Measurements from ENCODE around the gene ANKRD9.

Gene ANKRD9

DNA sequence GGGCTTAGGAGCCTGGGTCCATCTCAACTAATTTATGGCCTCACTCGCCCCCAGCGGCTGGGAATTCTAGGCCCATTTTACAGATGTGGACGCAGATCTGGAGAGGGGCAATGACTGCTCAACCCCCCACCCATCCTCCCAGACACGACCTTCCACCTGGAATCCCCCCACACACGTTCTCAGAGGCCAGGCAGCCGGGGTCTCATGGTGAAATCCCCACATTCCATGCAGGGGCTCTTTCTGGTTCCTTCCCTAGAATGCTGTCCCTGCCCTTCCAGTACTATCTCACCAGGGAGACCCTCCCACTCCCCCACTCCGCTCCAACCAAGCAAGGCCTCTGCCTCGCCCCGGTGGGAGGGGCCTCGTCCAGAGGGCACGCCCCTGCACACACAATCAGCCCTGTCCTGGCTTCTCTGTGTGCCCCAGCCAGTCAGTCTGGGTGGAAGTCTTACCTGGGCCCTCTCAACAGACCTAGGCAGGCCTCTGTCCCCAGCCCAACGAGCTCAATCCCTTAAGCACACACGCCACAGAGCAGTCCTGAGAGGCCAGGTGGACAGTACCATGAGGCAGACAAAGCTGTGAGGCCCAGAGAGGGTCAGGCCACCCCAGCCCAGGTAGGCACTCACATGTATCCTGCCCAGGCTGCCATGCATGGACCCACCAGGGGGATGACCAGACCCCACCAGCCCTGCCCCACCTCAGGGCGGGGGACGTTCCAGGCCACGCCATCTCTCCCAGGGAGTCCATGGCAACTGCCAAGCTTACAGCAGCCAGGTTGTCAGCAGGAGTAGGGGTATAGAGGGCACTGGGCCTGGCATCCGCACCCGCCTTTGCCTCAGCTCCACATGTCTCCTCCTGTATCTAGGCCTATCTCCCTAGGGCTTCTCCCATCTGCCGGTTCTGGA lies 1.3 kb upstream of the ANKRD9 start:
- peak in 2 of 3 experiments; percentile 34 to 42 for DNase-seq

DNA sequence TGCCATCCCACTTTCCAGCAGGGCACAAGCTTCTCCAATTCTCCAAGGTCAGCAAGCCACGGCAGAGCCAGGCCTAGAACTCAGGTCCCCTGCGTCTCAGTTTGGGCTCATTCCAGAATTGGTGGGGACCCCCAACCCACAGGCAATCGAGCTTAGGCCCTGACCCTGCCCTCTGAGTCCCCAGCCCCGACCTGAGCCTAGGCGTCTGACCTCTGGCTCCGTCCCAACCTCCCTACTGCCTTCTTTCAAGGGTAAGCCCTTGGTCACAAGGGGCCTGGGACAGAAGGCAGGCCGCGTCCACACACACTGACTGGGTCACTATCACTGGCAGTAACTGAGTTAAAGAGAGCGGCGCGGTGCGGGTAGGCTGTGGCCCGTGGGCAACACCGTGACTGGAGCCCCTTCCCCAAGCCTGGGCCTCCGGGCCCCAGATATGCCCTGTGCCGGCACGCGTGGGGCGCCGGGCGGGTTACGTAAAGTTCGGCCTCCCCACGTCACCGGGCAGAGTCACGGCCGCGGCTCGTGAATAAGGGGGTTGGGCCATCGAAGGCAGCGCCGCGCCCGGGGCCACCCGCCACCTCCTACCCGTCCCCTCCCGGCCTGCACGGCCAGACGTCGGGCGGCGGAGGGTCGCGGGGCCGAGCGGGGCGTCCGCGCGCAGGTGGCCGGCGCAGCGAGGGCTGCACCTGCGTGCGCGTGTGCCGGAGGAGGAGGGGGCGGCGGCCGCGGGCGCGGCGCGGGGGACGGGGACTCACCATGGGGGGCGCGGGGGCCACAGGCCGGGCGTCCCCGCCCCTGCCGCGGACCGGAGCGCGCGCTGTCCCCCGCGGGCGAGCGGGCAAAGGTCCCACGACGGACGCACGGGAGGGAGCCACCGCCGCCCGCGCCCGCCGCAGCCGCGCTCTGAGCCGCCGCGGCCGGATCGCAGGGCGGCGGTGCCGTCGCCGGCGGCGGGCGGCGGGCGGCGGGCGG lies 516 bp downstream of the ANKRD9 start:
- peak; percentile 51 to 64 (median 53) for DNase-seq

DNA sequence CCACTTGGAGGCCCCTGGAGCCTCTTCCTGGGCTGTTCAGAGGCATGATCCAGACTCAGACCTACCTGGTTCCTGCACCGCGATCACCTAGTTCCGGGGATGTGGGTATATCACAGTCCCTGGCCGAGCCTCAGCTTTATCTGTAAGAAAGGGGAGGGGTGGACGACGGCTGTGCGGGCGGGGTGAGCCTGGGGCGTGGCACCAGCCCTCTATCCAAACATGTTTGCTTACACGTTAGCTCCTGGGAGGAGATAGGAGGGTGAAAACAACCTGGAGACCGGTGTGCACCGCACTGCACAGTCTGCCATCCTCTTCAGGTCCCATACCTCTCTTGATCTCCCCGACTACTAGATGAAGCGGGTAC lies 1.2 kb downstream of the ANKRD9 start:
- peak in 1 of 3 experiments; percentile 38 for DNase-seq

DNA sequence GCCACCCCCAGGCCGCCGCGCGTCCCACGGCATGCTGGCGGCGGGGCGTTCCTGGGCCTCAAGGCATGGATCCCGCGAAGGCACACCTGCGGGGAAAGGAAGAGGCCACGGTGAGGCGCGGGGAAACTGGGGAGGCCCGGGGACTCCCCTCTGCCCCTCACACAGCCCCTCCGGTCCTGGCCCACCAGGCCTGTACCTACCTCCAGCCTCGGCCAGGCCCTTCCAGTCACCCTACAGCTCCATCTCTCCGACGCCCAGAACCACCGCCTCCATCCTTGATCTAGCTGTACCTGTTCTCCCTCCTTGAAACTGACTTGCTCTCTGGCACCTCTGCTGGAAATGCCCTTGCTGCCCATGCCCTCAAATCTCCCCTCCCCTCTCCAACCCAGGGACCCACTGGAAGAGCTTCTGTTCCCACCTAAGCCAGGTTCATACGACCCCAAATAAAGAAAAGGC lies 1.7 kb downstream of the ANKRD9 start:
- no peak for DNase-seq

DNA sequence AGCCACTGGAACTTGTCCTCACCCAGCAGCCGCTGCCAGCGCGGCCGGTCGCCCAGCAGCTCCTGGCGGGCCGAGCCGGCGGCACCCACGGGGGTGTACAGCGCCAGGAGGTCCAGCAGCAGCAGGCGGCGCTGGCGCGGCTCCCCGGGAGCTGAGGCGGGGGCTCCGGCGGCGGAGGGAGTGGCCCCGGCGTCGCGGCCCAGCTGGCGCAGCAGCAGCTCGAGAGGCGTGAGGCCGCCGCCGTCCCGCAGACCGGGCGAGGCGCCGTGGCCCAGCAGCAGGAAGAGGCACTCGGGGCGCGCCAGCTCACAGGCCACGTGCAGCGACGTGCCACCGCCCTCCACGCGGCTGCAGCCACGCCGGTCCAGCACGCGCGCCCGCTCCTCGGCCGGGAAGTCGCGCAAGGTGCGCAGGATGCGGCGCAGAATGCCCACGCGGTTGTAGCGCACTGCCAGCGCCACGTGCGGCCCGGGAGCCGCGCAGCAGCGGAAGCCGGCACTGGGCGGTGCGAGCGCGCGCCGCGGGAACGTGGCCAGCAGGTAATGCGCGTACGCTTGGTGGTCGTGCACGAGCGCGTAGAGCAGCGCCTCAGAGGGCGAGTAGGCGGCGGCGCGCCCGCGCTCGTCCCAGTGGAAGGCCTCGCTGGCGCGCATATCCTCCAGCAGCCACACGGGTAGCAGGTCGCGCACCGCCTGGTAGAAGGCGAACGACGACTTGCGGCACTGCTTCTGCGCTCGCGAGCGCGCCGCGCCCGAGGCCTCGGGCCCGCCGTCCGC lies 2.3 kb downstream of the ANKRD9 start:
- no peak for DNase-seq

DNA sequence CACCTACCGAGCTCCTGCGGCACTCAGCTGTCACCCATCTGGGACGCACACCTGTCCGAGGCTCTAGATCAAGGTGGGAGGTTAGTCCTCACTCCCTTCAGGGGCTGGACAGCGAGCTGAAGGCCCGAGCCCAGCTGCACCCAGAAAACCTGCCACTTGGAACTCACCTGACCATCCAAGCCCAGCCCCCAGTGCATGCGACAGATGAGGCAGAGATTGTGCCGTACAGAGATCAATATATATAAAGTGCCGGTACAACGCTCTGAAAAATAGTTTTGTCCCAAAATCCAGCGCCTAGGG lies 3.0 kb downstream of the ANKRD9 start:
- no peak for DNase-seq

DNA sequence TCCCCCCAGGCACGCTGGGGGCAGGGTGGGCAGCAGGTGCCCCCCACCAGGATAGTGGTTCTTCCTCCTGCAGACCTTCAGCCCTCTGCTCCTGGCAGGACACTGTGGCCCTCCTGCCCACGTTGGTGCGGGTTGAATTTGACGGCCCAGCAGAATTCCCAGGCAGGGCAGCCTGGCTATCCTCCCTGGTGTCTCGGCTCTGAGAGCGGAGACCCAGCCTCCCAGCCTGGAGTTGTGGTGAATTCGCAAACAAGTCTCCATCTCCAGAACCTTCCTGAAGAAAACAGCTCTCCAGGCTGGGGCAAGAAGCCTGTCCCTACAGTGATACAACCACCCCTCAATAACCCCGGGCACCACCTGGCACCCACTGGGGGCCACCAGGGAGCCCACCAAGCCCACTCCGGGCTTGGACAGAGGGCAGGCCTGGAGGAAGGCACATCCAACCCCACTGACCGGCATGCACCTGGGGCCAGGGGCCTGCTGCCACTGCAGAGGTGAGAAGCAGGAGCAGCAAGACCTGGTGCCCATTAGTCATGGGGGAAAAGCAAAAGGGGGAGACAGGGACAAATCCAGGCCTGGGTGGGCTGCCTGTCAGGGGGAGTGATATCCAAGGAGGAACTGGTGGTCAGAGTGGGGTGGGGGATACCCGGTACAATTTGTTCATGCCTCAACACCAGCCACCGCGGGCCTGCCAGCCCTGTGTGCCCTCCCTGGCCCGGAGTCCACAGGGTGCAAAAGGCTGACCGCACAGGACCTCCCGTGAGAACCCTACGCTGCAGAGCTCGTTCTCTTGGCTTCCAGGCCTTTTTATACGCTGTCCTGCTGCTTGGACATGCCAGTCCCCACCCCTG lies 3.6 kb downstream of the ANKRD9 start:
- no peak for DNase-seq

DNA sequence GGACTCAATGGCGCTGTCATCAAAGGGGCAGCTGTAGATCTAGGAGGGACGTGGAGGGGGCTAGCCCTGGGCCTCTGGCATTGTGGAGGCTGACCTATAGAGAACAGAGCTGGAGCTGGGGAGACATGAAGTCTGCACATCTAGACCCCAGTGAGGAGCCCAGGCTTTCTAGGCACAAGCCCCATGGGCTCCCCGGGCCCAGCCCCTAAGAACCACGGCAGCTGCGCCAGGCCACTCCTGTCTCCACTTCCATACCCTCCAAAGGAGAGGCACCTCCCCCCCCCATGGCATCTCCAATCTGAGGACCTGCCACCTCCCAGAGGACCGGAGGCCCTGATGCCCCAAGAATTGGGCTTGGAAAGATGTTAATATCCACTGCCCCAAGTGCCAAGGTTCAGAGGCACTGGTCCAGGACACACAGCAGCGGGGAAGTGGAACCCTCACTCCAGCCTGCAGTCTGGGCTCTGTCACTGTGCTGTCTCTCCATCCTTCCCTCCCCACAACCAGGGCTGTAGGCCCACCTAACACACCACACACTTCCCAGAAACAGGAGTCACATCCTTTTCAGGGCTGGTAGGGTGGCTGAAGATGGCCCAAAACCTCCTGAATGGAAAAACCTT lies 4.5 kb downstream of the ANKRD9 start:
- no peak for DNase-seq

DNA sequence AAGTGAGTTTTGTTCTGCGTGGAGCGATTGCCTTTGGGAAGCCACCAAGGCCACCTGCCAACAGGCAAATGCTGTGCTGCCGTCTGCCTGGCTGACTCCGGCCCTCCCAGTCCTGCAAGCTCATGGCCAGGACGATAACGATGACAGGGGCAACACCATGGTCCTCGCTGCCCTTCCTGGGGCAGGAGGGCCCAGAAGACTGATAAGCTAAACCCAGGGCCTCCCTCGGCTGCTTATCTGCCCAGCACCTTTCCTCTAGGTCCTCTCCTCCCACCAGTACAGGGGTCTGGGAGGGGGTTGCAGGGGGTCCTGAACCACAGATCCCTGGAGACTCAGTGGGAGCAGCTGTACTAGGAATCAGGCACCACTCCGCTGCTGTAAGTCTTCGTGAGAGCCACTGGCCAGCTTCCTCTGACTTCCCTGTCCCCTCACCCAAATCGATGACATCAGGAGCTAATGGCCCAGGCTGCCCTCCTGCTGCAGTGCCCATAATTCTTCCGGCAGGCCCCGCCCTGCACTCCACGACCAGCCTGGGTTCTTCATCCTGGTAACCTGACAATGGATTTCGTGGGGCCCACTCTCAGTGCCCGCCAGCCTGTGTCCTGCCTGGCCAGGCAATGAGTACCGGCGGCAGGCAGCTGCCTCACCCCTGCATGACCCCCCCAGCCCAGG lies 5.1 kb downstream of the ANKRD9 start:
- DNase-seq: no peak

DNA sequence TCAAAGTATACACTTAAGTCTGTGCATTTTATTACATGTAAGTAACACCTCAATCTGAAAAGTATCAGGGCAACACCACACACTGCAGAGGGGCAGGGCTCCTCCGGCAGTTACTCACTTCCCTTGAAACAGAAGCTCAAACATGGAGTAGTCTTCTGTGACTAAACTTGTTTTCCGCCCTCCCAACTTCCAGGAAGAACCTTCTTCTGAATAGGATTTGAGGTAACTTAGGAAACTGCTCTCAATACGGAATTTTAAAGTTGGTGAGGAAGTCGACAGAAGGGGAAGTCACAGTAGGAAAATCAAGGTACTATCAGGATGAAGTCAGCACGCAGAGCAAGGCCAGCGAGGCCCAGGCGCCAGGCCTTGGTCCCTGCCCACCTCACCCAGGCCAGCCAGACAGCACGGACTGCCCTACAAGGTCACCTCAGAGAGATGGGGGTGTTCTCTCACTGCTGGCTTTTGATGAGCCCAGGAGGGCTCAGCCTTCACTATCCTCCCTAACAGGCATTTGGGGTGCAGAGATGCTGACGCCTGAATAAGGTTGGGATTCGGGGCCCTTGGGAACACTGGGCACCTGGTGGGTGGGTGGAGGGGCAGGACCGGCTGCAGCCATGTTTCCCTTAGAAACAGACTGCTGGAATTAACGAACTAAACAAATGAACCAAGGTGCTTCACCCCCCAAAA lies 5.8 kb downstream of the ANKRD9 start:
- DNase-seq: no peak

DNA sequence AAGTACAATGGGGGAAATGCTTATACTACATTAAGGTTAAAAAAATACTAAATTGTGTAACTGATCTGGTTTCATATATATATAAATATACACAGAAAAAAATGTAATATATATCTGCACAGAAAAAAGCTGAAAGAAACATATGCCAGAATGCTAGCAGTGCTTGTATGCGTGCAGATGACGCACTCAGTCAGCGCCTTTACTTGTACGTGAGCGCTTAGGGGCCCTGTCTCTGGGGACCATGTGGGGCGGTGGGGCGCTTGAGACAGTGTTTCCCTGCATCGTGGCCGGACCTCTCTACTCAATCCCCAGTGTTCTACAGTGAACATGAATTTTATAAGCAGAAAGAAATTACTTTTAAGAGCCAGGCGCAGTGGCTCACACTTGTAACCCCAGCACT lies 7.0 kb downstream of the ANKRD9 start:
- no peak for DNase-seq

DNA sequence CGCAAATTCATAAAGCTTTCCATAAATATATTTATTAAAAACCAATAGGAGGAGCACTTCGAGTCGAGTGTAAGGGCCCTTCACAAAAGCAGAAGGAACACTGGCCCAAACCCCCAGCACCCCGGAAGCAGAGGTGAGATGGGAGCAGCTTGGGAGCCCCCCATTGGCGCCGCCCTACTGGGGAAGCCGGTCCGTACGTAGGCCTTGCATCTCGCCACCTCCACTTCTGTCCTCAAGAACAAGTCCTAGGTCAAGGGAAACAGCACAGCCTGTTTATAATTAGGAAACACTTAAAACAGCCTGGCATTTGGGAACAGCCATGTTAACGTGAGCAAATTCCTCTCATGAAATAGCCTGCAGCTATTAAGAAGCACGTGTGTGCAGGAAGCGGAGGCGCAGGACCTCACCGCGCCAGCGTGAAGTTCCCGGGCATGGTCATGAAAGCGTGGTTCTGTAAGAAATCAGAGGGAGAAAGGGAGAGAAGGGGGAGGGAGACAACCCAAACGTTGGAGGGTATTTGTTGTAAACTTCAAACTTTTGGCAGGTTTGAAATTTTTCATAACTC lies 7.7 kb downstream of the ANKRD9 start:
- DNase-seq: no peak

DNA sequence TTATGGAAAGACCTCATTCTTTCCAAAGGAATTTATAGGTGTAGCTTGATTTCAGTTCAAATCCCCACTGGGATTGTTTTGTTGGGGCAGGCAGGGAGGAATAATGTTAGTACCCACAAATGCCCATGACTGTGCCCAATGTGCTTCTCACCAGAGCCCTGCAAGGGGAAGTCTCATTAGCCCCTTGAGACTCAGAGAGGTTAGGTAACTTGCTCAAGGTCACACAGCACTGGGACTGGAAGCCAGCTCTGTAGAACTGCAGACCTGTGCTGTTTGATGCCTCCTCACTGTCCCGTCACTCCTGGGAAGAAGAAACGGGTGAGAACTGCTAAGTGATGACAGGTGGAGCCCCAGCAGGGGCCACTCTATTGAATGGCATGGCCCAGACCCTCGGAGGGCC lies 8.9 kb downstream of the ANKRD9 start:
- DNase-seq: no peak

DNA sequence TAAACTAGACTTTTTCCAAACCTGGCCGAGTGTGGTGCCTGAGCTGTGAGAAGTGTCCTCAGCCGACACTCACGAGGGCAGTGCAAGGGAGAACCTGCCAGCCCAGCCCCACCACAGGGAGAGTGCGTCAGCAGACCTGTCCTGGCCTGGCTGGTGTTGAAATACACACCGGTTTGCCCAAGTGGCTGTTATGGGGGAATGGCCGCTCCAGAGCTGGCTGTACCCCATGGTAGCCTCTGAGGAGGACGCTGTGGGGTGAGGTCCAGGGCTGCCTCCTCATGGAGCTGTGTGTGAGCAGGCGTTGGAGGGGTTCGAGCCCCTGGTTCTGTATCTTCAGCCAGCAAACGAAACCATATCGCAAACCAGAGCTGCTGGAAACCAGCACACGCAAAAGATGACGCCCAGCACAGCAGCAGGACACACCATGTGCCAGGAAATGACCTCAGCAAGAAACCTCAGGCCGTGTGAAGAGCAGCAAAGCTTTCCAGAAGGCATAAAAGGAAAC lies 9.4 kb downstream of the ANKRD9 start:
- DNase-seq: no peak

DNA sequence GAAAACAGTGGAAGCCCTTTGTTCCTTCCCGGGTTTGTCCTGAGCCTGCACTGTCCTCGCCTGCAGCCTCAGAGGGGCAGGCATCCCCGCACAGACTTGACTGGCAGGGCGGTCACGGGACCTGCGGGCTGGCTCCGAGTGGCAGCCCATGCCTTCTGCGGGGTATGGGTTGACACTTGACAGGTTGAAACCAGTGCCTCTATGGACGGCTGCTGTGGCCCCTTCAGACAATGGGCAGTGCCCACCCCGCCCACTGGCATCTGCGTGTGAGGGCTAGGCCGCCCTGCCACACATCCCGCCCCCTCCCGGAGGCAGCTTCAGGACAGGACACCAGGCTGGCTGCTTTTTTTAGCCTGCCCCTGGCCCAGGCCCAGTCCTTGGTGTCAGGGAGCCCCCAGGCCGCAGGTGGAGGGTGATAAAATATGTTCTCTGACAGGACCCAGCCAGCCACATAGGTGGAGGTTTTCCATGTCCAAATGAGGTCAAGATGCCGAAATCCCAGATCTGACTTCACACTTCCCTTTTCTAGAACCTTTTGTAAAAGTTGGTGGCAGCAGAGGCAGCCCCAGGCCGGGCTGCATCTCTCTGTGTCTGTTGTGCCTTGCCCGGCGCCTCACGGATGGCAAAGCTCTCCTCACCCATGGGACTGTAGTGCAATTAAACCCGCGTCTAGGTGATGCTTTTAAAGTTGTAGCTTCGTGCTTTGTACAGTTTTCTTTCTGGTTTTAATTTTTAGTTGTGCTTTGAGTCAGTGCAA lies 10.0 kb downstream of the ANKRD9 start:
- DNase-seq: no peak

DNA sequence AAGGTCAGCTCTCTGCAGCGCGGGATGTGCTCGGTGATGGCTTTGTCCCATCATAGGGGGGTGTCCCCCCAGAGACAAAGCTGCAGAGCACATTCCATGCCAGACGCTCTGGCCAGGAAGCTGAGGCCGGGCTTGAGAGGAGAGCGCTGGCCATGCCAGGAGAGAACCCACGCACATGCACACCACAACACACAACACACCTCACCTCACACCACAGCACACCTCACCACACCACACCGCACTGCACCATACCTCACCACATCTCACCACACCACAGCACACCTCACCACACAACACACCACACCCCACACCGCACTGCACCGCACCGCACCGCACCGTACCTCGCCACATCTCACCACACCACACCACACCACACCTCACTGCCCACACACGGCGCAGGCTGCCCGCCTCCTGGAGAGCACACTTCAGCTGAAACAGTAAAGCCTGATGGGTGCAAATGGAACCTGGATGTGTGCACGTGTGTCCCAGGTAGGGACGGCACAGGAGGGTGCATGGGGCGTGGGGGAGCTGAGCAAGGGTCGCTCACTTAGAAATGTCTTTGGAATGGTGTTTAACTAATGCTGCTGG lies 10.8 kb downstream of the ANKRD9 start:
- no peak for DNase-seq

DNA sequence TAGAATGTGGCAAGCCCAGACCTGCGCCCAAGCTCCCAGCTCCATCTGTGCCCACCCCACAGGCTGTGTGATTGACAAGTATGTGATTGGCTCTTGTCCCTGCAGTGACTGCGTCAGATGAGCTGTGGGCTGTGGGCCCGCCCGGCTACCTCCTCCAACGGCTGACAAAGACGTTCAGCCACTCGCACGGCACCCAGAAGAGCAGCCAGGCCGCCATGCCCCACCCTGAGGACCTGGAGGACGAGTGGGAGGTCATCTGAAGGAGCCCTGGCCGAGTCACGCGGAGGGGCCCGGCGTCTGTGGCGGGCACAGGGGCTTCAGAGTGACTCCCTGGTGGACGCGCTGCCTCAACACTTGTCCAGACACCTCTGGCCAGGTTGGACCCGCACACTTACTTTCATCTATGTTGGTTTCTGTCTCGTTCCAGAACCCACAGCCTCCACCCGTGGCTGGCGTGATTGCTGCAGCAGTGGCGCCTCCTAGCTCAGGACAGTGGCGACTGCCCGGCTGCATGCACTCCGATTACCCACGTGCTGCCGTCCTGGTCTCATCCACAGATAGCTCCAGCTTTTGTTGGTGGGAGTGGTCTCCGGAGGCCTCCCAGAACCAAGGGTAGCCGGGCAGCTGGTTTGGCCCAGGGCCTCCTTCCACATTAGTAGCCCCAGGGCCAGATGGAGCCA lies 11.4 kb downstream of the ANKRD9 start:
- no peak for DNase-seq
